CD4-positive, CD25-positive, alpha-beta regulatory T cell (primary cell): ENCODE measurements around the gene TPI1. TPM values are rescaled to one million over a fixed set of nuclear protein-coding genes. Genes with fewer than 3 reads are reported as not detected.
"Not testable (repeated sequence)": the region's sequence is repeated elsewhere in the genome, so short reads cannot be mapped to it uniquely, and the experiment has no call there.

ENCODE experiments used
- ATAC-seq, 2 donors: fragments of 150-1000 bp; cut with Tn5 transposase; one replicate each; pipeline ENCODE4 v1.10.0; 2021; ENCODE audit warnings: low read depth in 2 of 2, moderate number of reproducible peaks in 2 of 2, moderate library complexity in 1 of 2
- DNase-seq, 3 donors: peaks; one replicate each; pipeline versions ENCODE4 v3.0.0 to v3.0.0-alpha.2; 2012 to 2022; ENCODE audit warnings: mixed read lengths in 1 of 3
- H3K27ac ChIP-seq: one replicate; pipeline ENCODE4 v1.7.0; 2013; ENCODE audit warnings: mild to moderate bottlenecking, low read length; ENCODE audit not compliant: insufficient read depth, poor library complexity, severe bottlenecking
- H3K27me3 ChIP-seq: one replicate; pipeline ENCODE4 v1.7.0; 2013; ENCODE audit warnings: low read length; ENCODE audit not compliant: control insufficient read depth, insufficient read depth
- H3K36me3 ChIP-seq: one replicate; pipeline ENCODE4 v1.7.0; 2013; ENCODE audit warnings: mild to moderate bottlenecking, low read length, moderate library complexity; ENCODE audit not compliant: control insufficient read depth, insufficient read depth
- H3K4me1 ChIP-seq: 2 replicates; pipeline ENCODE4 v1.7.0; 2013; ENCODE audit warnings: mild to moderate bottlenecking, low read length; ENCODE audit not compliant: insufficient read depth, control insufficient read depth, poor library complexity, severe bottlenecking
- H3K4me3 ChIP-seq: one replicate; pipeline ENCODE4 v1.7.0; 2013; ENCODE audit warnings: low read depth, mild to moderate bottlenecking, low read length, moderate library complexity
- H3K9me3 ChIP-seq, 2 experiments: 1 replicate in 1 of 2; 2 replicates in 1 of 2; pipeline ENCODE4 v1.7.0; 2013; ENCODE audit warnings: low read length in 2 of 2, mild to moderate bottlenecking in 1 of 2, moderate library complexity in 1 of 2; ENCODE audit not compliant: control insufficient read depth in 2 of 2
- H3K27ac Mint-ChIP-seq, 3 donors: one replicate each; pipeline ENCODE4 v1.8.0; 2020 to 2022; ENCODE audit warnings: mild to moderate bottlenecking in 3 of 3, mixed read lengths in 3 of 3, moderate library complexity in 2 of 3
- H3K27me3 Mint-ChIP-seq: one replicate; pipeline ENCODE4 v1.8.0; 2022; ENCODE audit warnings: mild to moderate bottlenecking, mixed read lengths
- H3K36me3 Mint-ChIP-seq: one replicate; pipeline ENCODE4 v1.8.0; 2020; ENCODE audit warnings: mixed read lengths
- H3K4me1 Mint-ChIP-seq, 4 donors: one replicate each; pipeline ENCODE4 v1.8.0; 2020 to 2022; ENCODE audit warnings: mixed read lengths in 4 of 4, mild to moderate bottlenecking in 1 of 4
- H3K4me3 Mint-ChIP-seq, 4 donors: one replicate each; pipeline ENCODE4 v1.8.0; 2020 to 2022; ENCODE audit warnings: mild to moderate bottlenecking in 4 of 4, mixed read lengths in 4 of 4, moderate library complexity in 3 of 4
- H3K9me3 Mint-ChIP-seq, 7 donors: one replicate each; pipeline ENCODE4 v1.8.0; 2020 to 2022; ENCODE audit warnings: mixed read lengths in 7 of 7, mild to moderate bottlenecking in 3 of 7, moderate library complexity in 2 of 7
- polyA plus RNA-seq, 4 donors: library from polyadenylated mRNA; unstranded; fragments of 300-500 nt; fragmentation: Illumina TruSeq; gene quantifications; one replicate each; pipeline ENCODE4 v1.2.3, GENCODE V29; 2021
- total RNA-seq: library from RNA; stranded (reverse); gene quantifications from one replicate; pipeline ENCODE4 v1.2.3, GENCODE V29; 2022

Gene TPI1
- total and polyA plus RNA-seq, 5 donors from 2014 or later, result 153 to 633 (median 512) TPM

- Mint-ChIP-seq H3K36me3 (no peaks in the 10 kb centered on the region), H3K27me3 (no peaks in the 10 kb centered on the region), H3K27ac (no peak overlapping the region), H3K4me1 (peaks cover 0 to 7% (median 5%) of the 10 kb centered on the region in 4 donors), H3K4me3 (no peak overlapping the region), H3K9me3 (no peaks in the 10 kb centered on the region)
- Histone ChIP-seq H3K27me3 (no peaks in the 10 kb centered on the region), H3K9me3 (no peaks in the 10 kb centered on the region), H3K27ac (no peak overlapping the region), H3K36me3 (no peaks in the 10 kb centered on the region), H3K4me3 (no peak overlapping the region), H3K4me1 (peaks cover 3% of the 10 kb centered on the region)
- DNase-seq (no peak), ATAC-seq (no peak)
Measured at GRCh38 chr12:6899427-6899826, 32.1 kb downstream of the TPI1 start.

GRCh38 chr12:6899837-6900519, 32.6 kb downstream of the TPI1 start:
- Histone ChIP-seq H3K4me3 (no peak overlapping the region), H3K27me3 (no peaks in the 10 kb centered on the region), H3K9me3 (no peaks in the 10 kb centered on the region), H3K36me3 (no peaks in the 10 kb centered on the region), H3K4me1 (peaks cover 6% of the 10 kb centered on the region), H3K27ac (no peak overlapping the region)
- no peak overlapping the region for H3K4me3 Mint-ChIP-seq
- ATAC-seq (no peak), DNase-seq (no peak)
- no peaks in the 10 kb centered on the region for H3K27me3 Mint-ChIP-seq
- peaks cover 0 to 7% (median 3%) of the 10 kb centered on the region in 4 donors for H3K4me1 Mint-ChIP-seq
- no peaks in the 10 kb centered on the region for H3K9me3 Mint-ChIP-seq
- H3K27ac Mint-ChIP-seq, result no peak overlapping the region
- no peaks in the 10 kb centered on the region for H3K36me3 Mint-ChIP-seq

GRCh38 chr12:6902448-6902847, 35.1 kb downstream of the TPI1 start:
- H3K36me3 ChIP-seq, result no peaks in the 10 kb centered on the region
- peaks cover 10% of the 10 kb centered on the region for H3K4me1 ChIP-seq
- H3K4me1 Mint-ChIP-seq, result peaks cover 0 to 7% (median 3%) of the 10 kb centered on the region in 4 donors
- no peaks in the 10 kb centered on the region for H3K9me3 ChIP-seq
- H3K27me3 ChIP-seq, result no peaks in the 10 kb centered on the region
- DNase-seq (no peak), ATAC-seq (no peak)
- H3K9me3 Mint-ChIP-seq, result no peaks in the 10 kb centered on the region
- H3K27ac Mint-ChIP-seq, result no peak overlapping the region
- H3K36me3 Mint-ChIP-seq, result no peaks in the 10 kb centered on the region
- H3K4me3 Mint-ChIP-seq, result peak overlapping the region in 1 of 4 donors; percentile 42
- no peak overlapping the region for H3K27ac ChIP-seq
- H3K4me3 ChIP-seq, result no peak overlapping the region
- no peaks in the 10 kb centered on the region for H3K27me3 Mint-ChIP-seq

- no peak overlapping the region for H3K27ac ChIP-seq
Measured at GRCh38 chr12:6903722-6904121, 36.4 kb downstream of the TPI1 start.

GRCh38 chr12:6904280-6905276, 37.2 kb downstream of the TPI1 start, which contains the start of gene LRRC23:
TSS of gene LRRC23 (plus strand) at chr12:6904822. CDS start at chr12:6905634, 812 bp downstream.
- H3K4me1 Mint-ChIP-seq, result peaks cover 0 to 5% (median 2%) of the 10 kb centered on the region in 4 donors
- ATAC-seq (peak; percentile 98), DNase-seq (peak; percentile 97 to 99 (median 98))
- Histone ChIP-seq H3K9me3 (no peaks in the 10 kb centered on the region), H3K27ac (peak within 1 kb of the TSS; percentile 92), H3K4me3 (peak within 1 kb of the TSS; percentile 81), H3K27me3 (no peaks in the 10 kb centered on the region), H3K4me1 (peaks cover 10% of the 10 kb centered on the region), H3K36me3 (no peaks in the 10 kb centered on the region)
- H3K27ac Mint-ChIP-seq, result no peak within 1 kb of the TSS
- H3K9me3 Mint-ChIP-seq, result no peaks in the 10 kb centered on the region
- H3K36me3 Mint-ChIP-seq, result no peaks in the 10 kb centered on the region
- peak within 1 kb of the TSS in 1 of 4 donors; percentile 17 for H3K4me3 Mint-ChIP-seq
- no peaks in the 10 kb centered on the region for H3K27me3 Mint-ChIP-seq

More at GRCh38 chr12:6903722-6904121, 36.4 kb downstream of the TPI1 start:
- no peaks in the 10 kb centered on the region for H3K36me3 ChIP-seq
- no peaks in the 10 kb centered on the region for H3K27me3 Mint-ChIP-seq
- H3K36me3 Mint-ChIP-seq, result no peaks in the 10 kb centered on the region
- peak overlapping the region in 1 of 4 donors; percentile 17 for H3K4me3 Mint-ChIP-seq
- peaks cover 10% of the 10 kb centered on the region for H3K4me1 ChIP-seq
- H3K9me3 ChIP-seq, result no peaks in the 10 kb centered on the region
- no peak for DNase-seq
- no peak for ATAC-seq
- H3K4me1 Mint-ChIP-seq, result peaks cover 0 to 7% (median 3%) of the 10 kb centered on the region in 4 donors
- H3K27me3 ChIP-seq, result no peaks in the 10 kb centered on the region
- H3K27ac Mint-ChIP-seq, result no peak overlapping the region
- no peaks in the 10 kb centered on the region for H3K9me3 Mint-ChIP-seq
- H3K4me3 ChIP-seq, result no peak overlapping the region

- ATAC-seq, result no peak
- Mint-ChIP-seq H3K9me3 (no peaks in the 10 kb centered on the region), H3K4me3 (no peak overlapping the region), H3K27me3 (no peaks in the 10 kb centered on the region), H3K36me3 (no peaks in the 10 kb centered on the region), H3K4me1 (peaks cover 0 to 2% (median under 1%) of the 10 kb centered on the region in 4 donors), H3K27ac (no peak overlapping the region)
- DNase-seq, result no peak
- Histone ChIP-seq H3K27ac (peak overlapping the region; percentile 92), H3K9me3 (no peaks in the 10 kb centered on the region), H3K4me3 (peak overlapping the region; percentile 81), H3K4me1 (peaks cover 10% of the 10 kb centered on the region), H3K36me3 (no peaks in the 10 kb centered on the region), H3K27me3 (no peaks in the 10 kb centered on the region)
Measured at GRCh38 chr12:6905414-6906040, 38.2 kb downstream of the TPI1 start.

GRCh38 chr12:6908141-6908540, 40.8 kb downstream of the TPI1 start:
- H3K27ac ChIP-seq, H3K4me3 ChIP-seq, H3K27me3 ChIP-seq, H3K27me3 Mint-ChIP-seq, H3K36me3 ChIP-seq, H3K9me3 Mint-ChIP-seq, DNase-seq, ATAC-seq, H3K4me3 Mint-ChIP-seq, H3K27ac Mint-ChIP-seq, H3K9me3 ChIP-seq, H3K4me1 Mint-ChIP-seq, H3K36me3 Mint-ChIP-seq: not testable (repeated sequence)
- peaks cover 10% of the 10 kb centered on the region for H3K4me1 ChIP-seq
